H9 (cell line): Measurements from ENCODE around the gene CCDC175. TPM values are rescaled to one million over a fixed set of nuclear protein-coding genes. Genes with fewer than 3 reads are reported as not detected.

Experiments used
- DNase-seq: peaks from one replicate; pipeline ENCODE4 v3.0.0-alpha.2; 2017
- H2AFZ ChIP-seq: one replicate; pipeline ENCODE4 v1.6.1; 2013; ENCODE audit warnings: mild to moderate bottlenecking, low read length, control low read depth, moderate library complexity
- H2AK5ac ChIP-seq: 2 replicates; pipeline ENCODE4 v1.6.1; 2013; ENCODE audit warnings: low read length, control low read depth, mixed read lengths; ENCODE audit not compliant: insufficient read length
- H2BK120ac ChIP-seq: one replicate; pipeline ENCODE4 v1.6.1; 2013; ENCODE audit warnings: low read depth, mild to moderate bottlenecking, low read length, control low read depth, inconsistent platforms; ENCODE audit not compliant: poor library complexity, severe bottlenecking
- H2BK12ac ChIP-seq: 2 replicates; pipeline ENCODE4 v1.6.1; 2013; ENCODE audit warnings: low read length, control low read depth, mixed read lengths, low read depth; ENCODE audit not compliant: insufficient read length
- H2BK15ac ChIP-seq: 2 replicates; pipeline ENCODE4 v1.6.1; 2013; ENCODE audit warnings: low read depth, low read length, control low read depth
- H2BK20ac ChIP-seq: one replicate; pipeline ENCODE4 v1.6.1; 2013; ENCODE audit warnings: low read depth, mild to moderate bottlenecking, low read length, control low read depth, inconsistent platforms; ENCODE audit not compliant: poor library complexity, severe bottlenecking
- H2BK5ac ChIP-seq: 2 replicates; pipeline ENCODE4 v1.6.1; 2013; ENCODE audit warnings: low read length, control low read depth, mixed read lengths; ENCODE audit not compliant: insufficient read length
- H3K14ac ChIP-seq: 2 replicates; pipeline ENCODE4 v1.6.1; 2013; ENCODE audit warnings: low read length, control low read depth; ENCODE audit not compliant: insufficient read depth
- H3K18ac ChIP-seq: 2 replicates; pipeline ENCODE4 v1.6.1; 2013; ENCODE audit warnings: low read depth, mild to moderate bottlenecking, mixed read lengths, low read length, control low read depth; ENCODE audit not compliant: insufficient read length
- H3K23ac ChIP-seq: 2 replicates; pipeline ENCODE4 v1.6.1; 2013; ENCODE audit warnings: low read length, control low read depth, mixed read lengths, low read depth; ENCODE audit not compliant: insufficient read length
- H3K23me2 ChIP-seq: 2 replicates; pipeline ENCODE4 v1.6.1; 2013; ENCODE audit warnings: low read depth, mild to moderate bottlenecking, mixed read lengths, low read length, control low read depth; ENCODE audit not compliant: insufficient read length, poor library complexity, severe bottlenecking
- H3K27ac ChIP-seq: 2 replicates; pipeline ENCODE4 v1.5.1; 2013; ENCODE audit warnings: low read length, control low read depth, mixed read lengths, low read depth; ENCODE audit not compliant: insufficient read length
- H3K27me3 ChIP-seq: 2 replicates; pipeline ENCODE4 v1.6.1; 2013; ENCODE audit warnings: low read length, control low read depth, inconsistent platforms; ENCODE audit not compliant: insufficient read depth
- H3K4ac ChIP-seq: 2 replicates; pipeline ENCODE4 v1.6.1; 2013; ENCODE audit warnings: low read depth, mild to moderate bottlenecking, control low read depth, inconsistent platforms, low read length, moderate library complexity
- H3K4me1 ChIP-seq: 2 replicates; pipeline ENCODE4 v1.6.1; 2013; ENCODE audit warnings: low read length, control low read depth, inconsistent platforms; ENCODE audit not compliant: insufficient read depth
- H3K4me2 ChIP-seq: 2 replicates; pipeline ENCODE4 v1.6.1; 2013; ENCODE audit warnings: low read length, control low read depth, mixed read lengths; ENCODE audit not compliant: insufficient read length, insufficient read depth
- H3K56ac ChIP-seq: 2 replicates; pipeline ENCODE4 v1.6.1; 2013; ENCODE audit warnings: low read depth, mild to moderate bottlenecking, mixed read lengths, low read length, control low read depth; ENCODE audit not compliant: insufficient read length
- H3K79me1 ChIP-seq: 2 replicates; pipeline ENCODE4 v1.6.1; 2013; ENCODE audit warnings: low read depth, mild to moderate bottlenecking, moderate library complexity, low read length, control low read depth, inconsistent platforms; ENCODE audit not compliant: insufficient read depth, poor library complexity, severe bottlenecking
- H3K79me2 ChIP-seq: 2 replicates; pipeline ENCODE4 v1.6.1; 2013; ENCODE audit warnings: low read length, control low read depth, inconsistent platforms; ENCODE audit not compliant: insufficient read depth
- H3K9ac ChIP-seq: 2 replicates; pipeline ENCODE4 v1.6.1; 2013; ENCODE audit warnings: low read length, control low read depth, mixed read lengths; ENCODE audit not compliant: insufficient read length; ENCODE audit errors: extremely low read depth
- H3K9me3 ChIP-seq: one replicate; pipeline ENCODE4 v1.6.1; 2013; ENCODE audit warnings: low read depth, low read length, inconsistent platforms; ENCODE audit not compliant: control insufficient read depth
- H3T11ph ChIP-seq: one replicate; pipeline ENCODE4 v1.6.1; 2013; ENCODE audit warnings: mild to moderate bottlenecking, low read length, control low read depth, inconsistent platforms
- H4K20me1 ChIP-seq: one replicate; pipeline ENCODE4 v1.6.1; 2013; ENCODE audit not compliant: control insufficient read depth, insufficient read length, insufficient read depth
- H4K5ac ChIP-seq: 2 replicates; pipeline ENCODE4 v1.6.1; 2013; ENCODE audit warnings: low read depth, mild to moderate bottlenecking, mixed read lengths, low read length, control low read depth; ENCODE audit not compliant: insufficient read length
- H4K8ac ChIP-seq: replicated peaks from 2 replicates; pipeline ENCODE4 v1.6.1; 2013; ENCODE audit warnings: low read length, control low read depth, mixed read lengths, low read depth; ENCODE audit not compliant: insufficient read length
- H4K91ac ChIP-seq: 2 replicates; pipeline ENCODE4 v1.6.1; 2013; ENCODE audit warnings: low read depth, mild to moderate bottlenecking, moderate library complexity, mixed read lengths, low read length, control low read depth; ENCODE audit not compliant: insufficient read length
- H3K27ac Mint-ChIP-seq, 3 experiments: 2 replicates in 2 of 3; 3 replicates in 1 of 3; pipeline ENCODE4 v1.8.0; 2020 to 2021; ENCODE audit warnings: mixed read lengths in 3 of 3, mild to moderate bottlenecking in 1 of 3, moderate library complexity in 1 of 3
- H3K27me3 Mint-ChIP-seq: 2 replicates; pipeline ENCODE4 v1.8.0; 2021; ENCODE audit warnings: low read depth, mild to moderate bottlenecking, moderate library complexity, mixed read lengths
- H3K36me3 Mint-ChIP-seq, 3 experiments: 2 replicates in 2 of 3; 3 replicates in 1 of 3; pipeline ENCODE4 v1.8.0; 2020 to 2021; ENCODE audit warnings: low read depth in 3 of 3, mixed read lengths in 3 of 3; ENCODE audit not compliant: insufficient read depth in 1 of 3
- H3K4me1 Mint-ChIP-seq, 2 experiments: 2 replicates each; pipeline ENCODE4 v1.8.0; 2020; ENCODE audit warnings: mixed read lengths in 2 of 2
- H3K4me3 Mint-ChIP-seq, 2 experiments: 2 replicates in 1 of 2; 3 replicates in 1 of 2; pipeline ENCODE4 v1.8.0; 2020 to 2021; ENCODE audit warnings: mild to moderate bottlenecking in 2 of 2, mixed read lengths in 2 of 2, moderate library complexity in 1 of 2
- H3K9me3 Mint-ChIP-seq, 2 experiments: 2 replicates in 1 of 2; 3 replicates in 1 of 2; pipeline ENCODE4 v1.8.0; 2020; ENCODE audit warnings: mild to moderate bottlenecking in 2 of 2, mixed read lengths in 2 of 2, moderate library complexity in 1 of 2
- WGBS: extraction: QIAGEN DNeasy Blood & Tissue Kit; methylation state at CpG from one replicate; pipeline ENCODE4 v1.1.7; 2013; ENCODE audit warnings: missing lambda C conversion rate, low lambda C conversion rate, mixed read lengths; ENCODE audit not compliant: insufficient read length; ENCODE audit errors: extremely low coverage; 5-methylcytosine and 5-hydroxymethylcytosine counted together
- total RNA-seq: library from RNA; stranded (reverse); gene quantifications from 2 replicates; pipeline ENCODE4 v1.2.1, GENCODE V29; 2021
- TF ChIP-seq, protein P1 (sequence below): fragments of 200-600 bp; sonication (generic); conservative IDR thresholded peaks from 3 replicates; pipeline ENCODE4 v1.8.0; 2021; ENCODE audit warnings: antibody characterized with exemption, mild to moderate bottlenecking

The CCDC175 gene
- total RNA-seq, 1 experiment from 2014 or later = 0.09 TPM

DNA sequence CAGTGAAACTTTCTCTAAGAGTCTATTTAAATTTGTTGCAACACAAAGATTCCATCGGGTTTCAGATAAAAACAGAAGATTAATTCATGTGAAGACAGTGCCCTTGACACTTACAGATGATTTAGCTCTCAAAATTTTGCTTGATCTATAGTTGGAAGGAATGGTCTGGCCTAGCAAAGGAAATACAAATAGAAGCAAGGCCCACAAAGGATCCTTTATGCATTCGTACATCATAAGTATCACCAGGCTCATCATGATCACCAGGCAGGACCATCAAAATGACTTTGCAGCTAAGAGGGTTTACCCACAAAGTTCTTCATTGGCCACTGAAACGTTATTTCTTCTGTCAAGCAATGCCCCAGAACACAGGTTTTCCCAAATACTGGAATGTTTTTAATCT is 67.5 kb downstream of the CCDC175 start:
- Histone ChIP-seq H3K79me2 (no peaks in the 10 kb centered on the region), H3K27ac (no peak overlapping the region), H2BK20ac (no peak overlapping the region), H3K4me1 (no peaks in the 10 kb centered on the region), H3K23me2 (no peaks in the 10 kb centered on the region), H2BK12ac (no peak overlapping the region), H3K56ac (no peak overlapping the region), H2BK15ac (no peak overlapping the region), H4K5ac (no peak overlapping the region), H3K4me2 (no peak overlapping the region), H3K18ac (no peak overlapping the region), H3K23ac (no peak overlapping the region), H4K20me1 (no peaks in the 10 kb centered on the region), H4K8ac (no peak overlapping the region), H4K91ac (no peak overlapping the region), H3T11ph (no peak overlapping the region), H2AFZ (no peak overlapping the region), H3K9ac (no peak overlapping the region), H2BK5ac (no peak overlapping the region), H2BK120ac (no peak overlapping the region), H2AK5ac (no peak overlapping the region), H3K27me3 (no peaks in the 10 kb centered on the region), H3K9me3 (no peaks in the 10 kb centered on the region), H3K79me1 (no peaks in the 10 kb centered on the region), H3K4ac (no peak overlapping the region), H3K14ac (no peak overlapping the region)
- TF ChIP-seq, protein P1, sequence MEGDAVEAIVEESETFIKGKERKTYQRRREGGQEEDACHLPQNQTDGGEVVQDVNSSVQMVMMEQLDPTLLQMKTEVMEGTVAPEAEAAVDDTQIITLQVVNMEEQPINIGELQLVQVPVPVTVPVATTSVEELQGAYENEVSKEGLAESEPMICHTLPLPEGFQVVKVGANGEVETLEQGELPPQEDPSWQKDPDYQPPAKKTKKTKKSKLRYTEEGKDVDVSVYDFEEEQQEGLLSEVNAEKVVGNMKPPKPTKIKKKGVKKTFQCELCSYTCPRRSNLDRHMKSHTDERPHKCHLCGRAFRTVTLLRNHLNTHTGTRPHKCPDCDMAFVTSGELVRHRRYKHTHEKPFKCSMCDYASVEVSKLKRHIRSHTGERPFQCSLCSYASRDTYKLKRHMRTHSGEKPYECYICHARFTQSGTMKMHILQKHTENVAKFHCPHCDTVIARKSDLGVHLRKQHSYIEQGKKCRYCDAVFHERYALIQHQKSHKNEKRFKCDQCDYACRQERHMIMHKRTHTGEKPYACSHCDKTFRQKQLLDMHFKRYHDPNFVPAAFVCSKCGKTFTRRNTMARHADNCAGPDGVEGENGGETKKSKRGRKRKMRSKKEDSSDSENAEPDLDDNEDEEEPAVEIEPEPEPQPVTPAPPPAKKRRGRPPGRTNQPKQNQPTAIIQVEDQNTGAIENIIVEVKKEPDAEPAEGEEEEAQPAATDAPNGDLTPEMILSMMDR = no peak
- no CpG with 5 or more reads among the region's 3 CpGs for whole genome bisulfite sequencing
- H3K4me1 Mint-ChIP-seq = peaks cover 17 to 18% of the 10 kb centered on the region in 2 experiments
- no peaks in the 10 kb centered on the region for H3K27me3 Mint-ChIP-seq
- H3K36me3 Mint-ChIP-seq = peaks cover 3 to 16% (median 9%) of the 10 kb centered on the region in 3 experiments
- no peak overlapping the region for H3K4me3 Mint-ChIP-seq
- DNase-seq = no peak
- peaks cover 7 to 15% of the 10 kb centered on the region in 2 experiments for H3K9me3 Mint-ChIP-seq
- H3K27ac Mint-ChIP-seq = no peak overlapping the region
